GM19099 (cell line): ENCODE measurements around the gene OR13C9.
"Not testable (repeated sequence)": the region's sequence is repeated elsewhere in the genome, so short reads cannot be mapped to it uniquely, and the experiment has no call there.

Source experiments
- POLR2A ChIP-seq: IDR thresholded peaks from 3 replicates; pipeline ENCODE4 v1.6.1; 2011; ENCODE audit warnings: low read depth; ENCODE audit not compliant: insufficient read length; ENCODE audit errors: extremely low read depth

OR13C9 gene

GRCh38 chr9:104618104-104618503 lies at the start of gene OR13C9:
TSS of gene OR13C9 (minus strand) at chr9:104618204. CDS start at chr9:104618204, 0 bp downstream.
- TF ChIP-seq POLR2A: no peak

GRCh38 chr9:104658496-104659195 lies 40.6 kb upstream of the OR13C9 start:
- TF ChIP-seq POLR2A: no peak

GRCh38 chr9:104635456-104635855 lies 17.5 kb upstream of the OR13C9 start:
- no peak for TF ChIP-seq POLR2A

GRCh38 chr9:104633976-104634520 lies 16.0 kb upstream of the OR13C9 start:
- no peak for TF ChIP-seq POLR2A

GRCh38 chr9:104617418-104617817 lies 586 bp downstream of the OR13C9 start:
- TF ChIP-seq POLR2A: no peak

- no peak for TF ChIP-seq POLR2A
These were observed 6.8 kb downstream of the OR13C9 start for GRCh38 chr9:104611213-104611612.

- TF ChIP-seq POLR2A: no peak
These were observed 9.7 kb downstream of the OR13C9 start for GRCh38 chr9:104608336-104608735.

- TF ChIP-seq POLR2A: no peak
These were observed 11.9 kb downstream of the OR13C9 start for GRCh38 chr9:104606152-104606551.

GRCh38 chr9:104605527-104605926 lies 12.5 kb downstream of the OR13C9 start, which contains the start of gene OR13C2:
TSS of gene OR13C2 (minus strand) at chr9:104605627. CDS start at chr9:104605627, 0 bp downstream.
- not testable (repeated sequence) for TF ChIP-seq POLR2A

- no peak for TF ChIP-seq POLR2A
These were observed 13.2 kb downstream of the OR13C9 start for GRCh38 chr9:104604801-104605200.

GRCh38 chr9:104599313-104599712 lies 18.7 kb downstream of the OR13C9 start, which contains the start of gene OR13C5:
TSS of gene OR13C5 (minus strand) at chr9:104599413. CDS start at chr9:104599413, 0 bp downstream.
- not testable (repeated sequence) for TF ChIP-seq POLR2A

- TF ChIP-seq POLR2A: no peak
These were observed 28.4 kb downstream of the OR13C9 start for GRCh38 chr9:104589626-104590025.

- TF ChIP-seq POLR2A: no peak
These were observed 31.4 kb downstream of the OR13C9 start for GRCh38 chr9:104586496-104587180.

- no peak for TF ChIP-seq POLR2A
These were observed 37.4 kb downstream of the OR13C9 start for GRCh38 chr9:104580562-104580961.

GRCh38 chr9:104577263-104577662 lies 40.7 kb downstream of the OR13C9 start:
- no peak for TF ChIP-seq POLR2A

GRCh38 chr9:104575456-104575855 lies 42.5 kb downstream of the OR13C9 start:
- no peak for TF ChIP-seq POLR2A

GRCh38 chr9:104572612-104573011 lies 45.4 kb downstream of the OR13C9 start:
- TF ChIP-seq POLR2A: no peak

- TF ChIP-seq POLR2A: no peak
These were observed 49.1 kb downstream of the OR13C9 start, which contains the start of gene OR13C8 for GRCh38 chr9:104568868-104569267. TSS of gene OR13C8 (plus strand) at chr9:104569168. CDS start at chr9:104569168, 0 bp downstream.
